GM18511 (cell line): ENCODE data around the gene APLP1.
A peak's percentile ranks its signal among the peaks of the same experiment; 100 is the strongest.
"Not testable (repeated sequence)": the region's sequence is repeated elsewhere in the genome, so short reads cannot be mapped to it uniquely, and the experiment has no call there.

ENCODE experiments used
- ATAC-seq: cut with Tn5 transposase; IDR thresholded peaks from one replicate; pipeline ENCODE4 v1.9.1; 2021; ENCODE audit warnings: mild to moderate bottlenecking, moderate library complexity; ENCODE audit not compliant: unreplicated experiment

The APLP1 gene

DNA sequence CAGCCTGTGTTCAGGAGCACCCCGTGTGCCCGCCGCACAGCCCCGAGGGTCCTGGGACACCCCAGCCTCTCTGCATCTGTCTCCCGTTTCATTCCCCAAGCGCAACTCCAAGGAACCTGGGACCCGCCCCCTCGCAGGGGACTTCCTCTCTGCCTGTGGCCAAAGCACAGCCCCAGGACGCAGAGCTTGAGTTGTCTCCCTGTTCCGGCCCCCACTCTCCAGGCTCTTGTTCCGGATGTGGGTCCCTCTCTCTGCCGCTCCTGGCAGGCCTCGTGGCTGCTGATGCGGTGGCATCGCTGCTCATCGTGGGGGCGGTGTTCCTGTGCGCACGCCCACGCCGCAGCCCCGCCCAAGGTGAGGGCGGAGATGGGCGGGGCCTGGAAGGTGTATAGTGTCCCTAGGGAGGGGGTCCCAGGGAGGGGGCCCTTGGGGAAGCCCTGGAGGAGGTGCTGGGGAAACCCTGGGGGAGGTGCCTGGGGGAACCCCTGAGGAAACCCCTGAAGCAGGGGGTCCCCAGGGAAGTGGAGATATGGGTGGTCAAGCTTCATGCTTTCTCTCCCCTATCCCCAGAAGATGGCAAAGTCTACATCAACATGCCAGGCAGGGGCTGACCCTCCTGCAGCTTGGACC is 35.3 kb downstream of the APLP1 start:
- ATAC-seq = peak; percentile 45

DNA sequence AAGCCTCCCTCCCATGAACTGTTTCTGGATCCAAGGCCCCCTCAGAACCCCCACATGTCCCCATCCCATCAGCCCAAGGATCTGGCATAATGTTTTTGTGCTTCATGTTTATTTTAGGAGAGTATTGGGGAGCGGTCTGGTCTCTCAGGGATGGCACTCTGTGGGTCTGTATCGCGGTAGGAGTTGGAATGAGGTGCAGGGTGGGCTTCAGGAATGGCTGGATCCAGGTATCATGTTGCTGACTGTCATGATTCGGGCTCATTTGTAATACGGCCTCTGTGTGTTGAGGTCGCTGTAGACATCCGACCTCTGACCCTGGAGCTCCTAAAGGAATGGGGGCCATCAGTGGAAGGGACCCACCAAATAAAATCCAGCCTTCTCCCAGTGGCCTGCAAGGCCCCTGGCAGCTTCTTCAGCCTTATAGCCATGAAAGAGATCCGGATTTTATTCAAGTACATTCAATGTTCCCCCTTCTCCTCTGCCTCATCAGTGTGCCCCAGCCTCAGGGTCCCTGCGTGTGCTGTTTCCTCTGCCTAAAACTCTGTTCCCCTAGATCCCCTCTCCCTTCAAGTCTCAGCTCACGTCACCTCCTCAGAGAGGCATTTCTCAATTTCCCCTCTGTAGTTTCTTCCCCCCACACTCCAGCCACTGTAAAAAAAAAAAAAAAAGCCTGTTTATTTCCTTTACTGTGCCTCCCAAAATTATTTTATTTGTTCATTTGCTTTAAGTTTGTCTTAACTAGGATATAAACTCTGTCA is 36.1 kb downstream of the APLP1 start:
- ATAC-seq = no peak

GRCh38 chr19:35905178-35905727 is 36.9 kb downstream of the APLP1 start:
- ATAC-seq = no peak

- ATAC-seq = no peak
These were observed 39.0 kb downstream of the APLP1 start for GRCh38 chr19:35907377-35907745.

- ATAC-seq = no peak
These were observed 39.7 kb downstream of the APLP1 start, which contains the start of gene TYROBP for GRCh38 chr19:35908010-35908441. TYROBP (minus strand) TSS chr19:35908295; CDS start chr19:35908228, 67 bp downstream.

DNA sequence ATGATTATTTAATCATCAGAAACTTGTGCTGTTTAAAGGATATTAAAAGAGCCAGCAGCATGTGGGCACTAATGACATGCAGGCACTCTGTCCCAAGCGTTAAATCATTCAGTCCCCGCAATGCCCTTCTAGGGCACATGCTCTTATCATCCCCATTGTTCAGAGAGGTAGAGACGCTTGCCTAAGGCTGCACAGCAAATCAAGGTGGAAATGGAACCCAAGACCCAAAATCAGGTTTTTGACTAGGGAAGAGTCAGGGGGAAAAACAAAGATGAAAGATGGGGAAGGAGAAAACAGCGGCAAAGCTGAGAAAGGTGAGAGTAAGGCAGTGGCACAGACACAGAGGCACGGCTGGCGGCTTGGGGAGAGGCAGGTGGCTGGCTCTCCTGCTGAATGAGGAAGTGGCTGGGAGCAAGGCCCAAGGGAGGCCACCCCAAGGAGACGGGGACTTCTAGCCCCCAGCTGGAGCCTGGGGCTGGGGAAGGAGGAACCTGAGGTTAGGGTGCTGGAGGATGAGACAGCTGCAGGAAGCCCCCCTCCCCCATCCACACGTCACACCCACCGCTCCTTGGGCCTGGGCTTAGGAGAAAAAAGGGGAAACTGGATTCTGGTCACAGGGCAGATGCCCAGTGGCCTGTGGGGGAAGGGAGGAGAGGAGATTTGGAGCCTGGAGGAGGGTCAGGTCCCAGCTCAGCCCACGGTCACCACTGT is 40.8 kb downstream of the APLP1 start:
- ATAC-seq = peak; percentile 59

DNA sequence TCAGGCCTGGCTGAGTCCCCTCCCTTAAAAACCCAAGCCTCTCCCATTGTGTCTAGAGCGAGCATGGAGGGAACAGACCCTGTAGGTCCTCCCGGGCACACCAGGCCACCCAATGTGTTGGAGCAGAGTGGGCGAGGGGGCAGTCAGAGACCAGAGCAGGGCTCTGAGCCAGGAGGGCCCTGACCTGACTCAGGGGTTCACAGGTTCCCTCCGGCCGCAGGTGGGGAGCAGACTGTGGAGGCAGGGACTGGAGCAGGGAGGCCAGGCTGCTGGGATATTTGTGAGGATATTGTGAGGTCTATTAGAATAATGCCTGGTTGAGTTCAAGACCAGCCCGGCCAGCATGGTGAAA is 41.3 kb downstream of the APLP1 start:
- no peak for ATAC-seq

DNA sequence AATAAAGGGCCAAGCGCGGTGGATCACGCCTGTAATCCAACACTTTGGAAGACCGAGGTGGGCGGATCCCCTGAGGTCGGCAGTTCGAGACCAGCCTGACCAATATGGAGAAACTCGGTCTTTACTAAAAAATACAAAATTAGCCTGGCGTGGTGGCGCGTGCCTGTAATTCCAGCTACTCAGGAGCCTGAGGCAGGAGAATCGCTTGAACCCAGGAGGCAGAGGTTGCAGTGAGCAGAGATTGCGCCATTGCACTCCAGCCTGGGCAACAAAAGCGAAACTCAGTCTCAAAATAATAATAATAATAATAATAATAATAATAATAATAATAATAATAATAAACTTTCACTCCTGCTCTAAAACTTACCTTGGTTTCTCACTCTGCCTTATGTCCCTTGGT is 42.0 kb downstream of the APLP1 start:
- ATAC-seq = not testable (repeated sequence)

- ATAC-seq = no peak
These were observed 42.8 kb downstream of the APLP1 start for GRCh38 chr19:35911173-35911572.

- no peak for ATAC-seq
These were observed 43.4 kb downstream of the APLP1 start for GRCh38 chr19:35911790-35912189.

GRCh38 chr19:35913589-35913988 is 45.2 kb downstream of the APLP1 start:
- ATAC-seq = no peak

DNA sequence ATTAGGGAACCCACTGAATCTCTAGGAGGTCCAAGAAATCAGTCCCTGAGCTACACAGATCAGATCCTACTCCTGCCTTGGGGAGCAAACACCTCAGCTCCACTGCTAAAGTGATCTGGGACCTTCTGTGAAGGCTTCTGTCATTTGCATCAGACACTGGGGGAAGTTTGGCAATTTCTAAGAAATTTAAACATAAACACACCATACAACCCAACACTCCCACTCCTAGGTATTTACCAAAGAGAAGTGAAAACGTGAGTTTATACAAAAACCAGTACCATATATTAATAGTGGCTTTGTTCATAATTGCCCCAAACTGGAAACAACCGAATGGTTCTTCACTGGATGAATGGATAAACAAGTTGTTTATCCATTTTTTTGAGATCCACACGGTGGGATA is 47.1 kb downstream of the APLP1 start:
- ATAC-seq = no peak

GRCh38 chr19:35919306-35919705 is 50.9 kb downstream of the APLP1 start:
- no peak for ATAC-seq

- ATAC-seq = no peak
These were observed 52.6 kb downstream of the APLP1 start for GRCh38 chr19:35921012-35921411.

DNA sequence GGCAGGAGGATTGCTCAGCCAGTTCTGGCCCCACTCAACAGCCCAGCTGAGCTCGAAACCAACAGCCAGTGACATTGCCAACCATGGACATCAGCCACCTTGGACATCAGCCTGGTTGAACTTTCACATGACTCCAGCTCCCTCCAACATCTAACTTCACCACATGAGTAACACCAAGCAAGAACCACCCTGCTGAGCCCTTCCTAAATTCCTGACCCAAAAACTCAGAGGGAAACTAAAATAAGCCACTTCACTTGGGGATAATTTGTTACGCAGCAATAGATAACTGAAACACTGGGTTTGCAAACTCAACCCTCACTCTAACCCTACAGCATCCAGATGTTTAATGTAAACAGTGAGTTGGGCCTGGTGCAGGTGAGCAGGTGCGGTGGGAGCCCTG is 57.1 kb downstream of the APLP1 start:
- no peak for ATAC-seq

DNA sequence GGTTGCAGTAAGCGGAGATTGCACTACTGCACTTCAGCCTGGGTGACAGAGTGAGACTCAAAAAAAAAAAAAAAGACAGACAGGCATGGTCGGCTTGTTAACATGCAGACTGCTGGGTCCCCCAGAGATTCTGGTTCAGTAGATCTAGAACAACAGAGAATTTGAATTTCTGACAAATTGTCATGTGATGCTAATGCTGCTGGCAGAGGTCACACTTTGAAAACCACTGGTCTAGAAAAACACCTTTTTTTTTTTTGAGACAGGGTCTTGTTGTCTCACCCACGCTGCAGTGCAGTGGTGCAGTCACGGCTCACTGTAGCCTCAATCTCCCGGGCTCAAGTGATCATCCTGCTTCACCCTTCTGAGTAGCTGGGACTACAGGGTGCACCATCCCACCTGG is 60.1 kb downstream of the APLP1 start:
- no peak for ATAC-seq
